GM12801 (cell line): ENCODE data around the gene MAPK8IP3.

Experiments used
- CTCF ChIP-seq: IDR thresholded peaks from one replicate; pipeline ENCODE4 v1.5.1; 2011; ENCODE audit warnings: control low read depth; ENCODE audit not compliant: insufficient read length; ENCODE audit errors: extremely low read depth

MAPK8IP3 gene, protein sequence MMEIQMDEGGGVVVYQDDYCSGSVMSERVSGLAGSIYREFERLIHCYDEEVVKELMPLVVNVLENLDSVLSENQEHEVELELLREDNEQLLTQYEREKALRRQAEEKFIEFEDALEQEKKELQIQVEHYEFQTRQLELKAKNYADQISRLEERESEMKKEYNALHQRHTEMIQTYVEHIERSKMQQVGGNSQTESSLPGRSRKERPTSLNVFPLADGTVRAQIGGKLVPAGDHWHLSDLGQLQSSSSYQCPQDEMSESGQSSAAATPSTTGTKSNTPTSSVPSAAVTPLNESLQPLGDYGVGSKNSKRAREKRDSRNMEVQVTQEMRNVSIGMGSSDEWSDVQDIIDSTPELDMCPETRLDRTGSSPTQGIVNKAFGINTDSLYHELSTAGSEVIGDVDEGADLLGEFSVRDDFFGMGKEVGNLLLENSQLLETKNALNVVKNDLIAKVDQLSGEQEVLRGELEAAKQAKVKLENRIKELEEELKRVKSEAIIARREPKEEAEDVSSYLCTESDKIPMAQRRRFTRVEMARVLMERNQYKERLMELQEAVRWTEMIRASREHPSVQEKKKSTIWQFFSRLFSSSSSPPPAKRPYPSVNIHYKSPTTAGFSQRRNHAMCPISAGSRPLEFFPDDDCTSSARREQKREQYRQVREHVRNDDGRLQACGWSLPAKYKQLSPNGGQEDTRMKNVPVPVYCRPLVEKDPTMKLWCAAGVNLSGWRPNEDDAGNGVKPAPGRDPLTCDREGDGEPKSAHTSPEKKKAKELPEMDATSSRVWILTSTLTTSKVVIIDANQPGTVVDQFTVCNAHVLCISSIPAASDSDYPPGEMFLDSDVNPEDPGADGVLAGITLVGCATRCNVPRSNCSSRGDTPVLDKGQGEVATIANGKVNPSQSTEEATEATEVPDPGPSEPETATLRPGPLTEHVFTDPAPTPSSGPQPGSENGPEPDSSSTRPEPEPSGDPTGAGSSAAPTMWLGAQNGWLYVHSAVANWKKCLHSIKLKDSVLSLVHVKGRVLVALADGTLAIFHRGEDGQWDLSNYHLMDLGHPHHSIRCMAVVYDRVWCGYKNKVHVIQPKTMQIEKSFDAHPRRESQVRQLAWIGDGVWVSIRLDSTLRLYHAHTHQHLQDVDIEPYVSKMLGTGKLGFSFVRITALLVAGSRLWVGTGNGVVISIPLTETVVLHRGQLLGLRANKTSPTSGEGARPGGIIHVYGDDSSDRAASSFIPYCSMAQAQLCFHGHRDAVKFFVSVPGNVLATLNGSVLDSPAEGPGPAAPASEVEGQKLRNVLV (N-terminal part only)

DNA sequence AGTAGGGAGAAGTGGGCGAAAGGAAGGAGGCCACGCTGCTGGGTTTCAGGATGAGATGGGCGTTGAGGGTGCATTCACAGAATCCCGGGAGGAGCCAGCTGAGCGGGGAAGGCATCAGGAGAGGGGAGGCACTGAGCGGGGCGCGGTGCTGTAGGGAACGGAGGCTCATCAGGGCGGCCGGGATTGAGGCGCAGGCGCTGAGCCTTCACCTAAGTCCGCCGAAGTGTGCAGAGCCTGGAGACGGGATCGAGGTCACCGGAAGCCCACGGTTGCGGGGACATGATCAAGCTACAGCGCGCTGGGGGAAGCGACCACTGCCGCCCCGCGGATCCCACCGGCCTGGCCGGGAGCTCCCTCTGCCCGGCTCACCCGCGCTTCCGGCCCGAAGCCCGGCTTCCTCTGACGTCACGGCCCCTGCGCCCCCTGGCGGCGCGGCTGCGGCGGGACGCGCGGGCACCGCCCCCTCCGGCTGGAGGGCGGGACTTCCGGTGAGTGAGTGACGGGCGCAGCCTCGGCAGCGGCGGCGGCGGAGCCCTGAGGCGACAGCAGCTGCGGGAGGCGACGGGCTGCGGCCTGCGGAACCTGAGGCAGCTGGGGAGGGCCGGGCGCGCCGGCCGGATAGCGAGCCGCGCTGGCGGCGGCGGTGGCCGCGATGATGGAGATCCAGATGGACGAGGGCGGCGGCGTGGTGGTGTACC is at the start of gene MAPK8IP3:
Gene MAPK8IP3, plus strand, starts transcription at position 508 of the 698 bp plus-strand sequence. Its CDS starts 145 bp downstream, at position 653.
- no peak for TF ChIP-seq CTCF

- TF ChIP-seq CTCF: no peak
Measured at GRCh38 chr16:1656808-1657617, 49.0 kb upstream of the MAPK8IP3 start.

- no peak for TF ChIP-seq CTCF
Measured at GRCh38 chr16:1657841-1658240, 48.2 kb upstream of the MAPK8IP3 start.

DNA sequence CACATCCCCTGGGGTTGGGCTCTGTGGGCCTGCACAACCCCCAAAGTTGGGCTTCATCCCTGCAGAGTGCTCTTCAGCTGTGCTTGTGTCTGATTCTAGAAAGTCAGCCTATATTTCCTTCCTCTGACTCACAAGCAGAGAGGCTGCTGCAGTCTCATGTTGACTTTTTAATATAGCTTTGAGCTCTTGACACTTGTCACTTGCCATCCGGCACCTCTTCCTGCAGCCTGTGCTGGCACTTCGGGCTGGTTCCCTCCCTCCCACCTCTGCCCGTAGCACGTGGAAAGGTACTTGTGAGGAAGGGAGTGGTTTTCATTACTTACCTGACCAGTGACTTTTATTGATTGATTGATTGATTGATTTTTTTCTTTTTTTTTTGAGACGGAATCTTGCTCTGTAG is 47.0 kb upstream of the MAPK8IP3 start:
- TF ChIP-seq CTCF: no peak

- no peak for TF ChIP-seq CTCF
Measured at GRCh38 chr16:1661826-1662225, 44.2 kb upstream of the MAPK8IP3 start.

GRCh38 chr16:1662543-1662942 is 43.5 kb upstream of the MAPK8IP3 start:
- TF ChIP-seq CTCF: no peak
